Neural cell (in vitro differentiated cells): ENCODE results near the gene SLC43A1. TPM values are rescaled to one million over a fixed set of nuclear protein-coding genes. Genes with fewer than 3 reads are reported as not detected.

ENCODE experiments used
- H2AFZ ChIP-seq: fragments of 200-600, 300-800 bp; sonication (generic), shearing (Covaris generic); 2 replicates; pipeline ENCODE4 v1.6.0; 2014; ENCODE audit warnings: low read depth, mild to moderate bottlenecking, antibody characterized with exemption, low read length, moderate library complexity
- H3F3A ChIP-seq: fragments of 200-600 bp; shearing (Covaris generic); 2 replicates; pipeline ENCODE4 v1.6.1; 2016; ENCODE audit warnings: mild to moderate bottlenecking, moderate library complexity, mixed read lengths, antibody characterized with exemption, low read length; ENCODE audit not compliant: insufficient read depth, poor library complexity, severe bottlenecking
- H3K27ac ChIP-seq: fragments of 200-600, 300-800 bp; sonication (generic), shearing (Covaris generic); 2 replicates; pipeline ENCODE4 v1.5.1; 2014; ENCODE audit warnings: mild to moderate bottlenecking, low read length, moderate library complexity
- H3K27me3 ChIP-seq: fragments of 300-800, 200-600 bp; sonication (generic), shearing (Covaris generic); 2 replicates; pipeline ENCODE4 v1.6.0; 2014; ENCODE audit warnings: mild to moderate bottlenecking, low read depth, low read length, moderate library complexity; ENCODE audit not compliant: insufficient read depth
- H3K36me3 ChIP-seq: fragments of 300-800, 200-600 bp; sonication (generic), shearing (Covaris generic); 2 replicates; pipeline ENCODE4 v1.5.1; 2014; ENCODE audit warnings: mild to moderate bottlenecking, antibody characterized with exemption, low read length, moderate library complexity; ENCODE audit not compliant: insufficient read depth
- H3K4me2 ChIP-seq: fragments of 300-800, 200-600 bp; sonication (generic), shearing (Covaris generic); 2 replicates; pipeline ENCODE4 v1.6.0; 2014; ENCODE audit warnings: mild to moderate bottlenecking, low read length
- H3K4me3 ChIP-seq: fragments of 300-800, 200-600 bp; sonication (generic), shearing (Covaris generic); 2 replicates; pipeline ENCODE4 v1.5.1; 2014; ENCODE audit warnings: mild to moderate bottlenecking, low read length, moderate library complexity
- H3K79me2 ChIP-seq: fragments of 200-600 bp; shearing (Covaris generic); replicated peaks from 2 replicates; pipeline ENCODE4 v1.6.0; 2014; ENCODE audit warnings: mild to moderate bottlenecking, low read length, moderate library complexity; ENCODE audit not compliant: insufficient read depth
- H3K9ac ChIP-seq: fragments of 300-800, 200-600 bp; sonication (generic), shearing (Covaris generic); 2 replicates; pipeline ENCODE4 v1.6.1; 2016; ENCODE audit warnings: mild to moderate bottlenecking, low read length, mixed read lengths
- H3K9me2 ChIP-seq: fragments of 200-600 bp; shearing (Covaris generic); 2 replicates; pipeline ENCODE4 v1.6.1; 2016; ENCODE audit warnings: mild to moderate bottlenecking, low read length, mixed read lengths; ENCODE audit not compliant: insufficient read depth
- H3K9me3 ChIP-seq: fragments of 200-600, 300-800 bp; sonication (generic), shearing (Covaris generic); 2 replicates; pipeline ENCODE4 v1.6.1; 2016; ENCODE audit warnings: mild to moderate bottlenecking, mixed run types, low read length, moderate library complexity, mixed read lengths
- H4K20me1 ChIP-seq: fragments of 200-600 bp; shearing (Covaris generic); 2 replicates; pipeline ENCODE4 v1.6.1; 2016; ENCODE audit warnings: mild to moderate bottlenecking, mixed run types; ENCODE audit not compliant: insufficient read depth
- EP300 ChIP-seq: fragments of 450-650 bp; conservative IDR thresholded peaks from 2 replicates; pipeline ENCODE4 v1.6.1; 2014; ENCODE audit warnings: antibody characterized with exemption, mild to moderate bottlenecking, moderate library complexity; ENCODE audit not compliant: poor library complexity, severe bottlenecking
- EZH2 ChIP-seq: fragments of 200-600, 300-800 bp; shearing (Covaris generic), sonication (generic); IDR thresholded peaks from 2 replicates; pipeline ENCODE4 v1.6.1; 2014; ENCODE audit warnings: antibody characterized with exemption, low read length, borderline replicate concordance, mild to moderate bottlenecking; ENCODE audit not compliant: insufficient read depth, poor library complexity, severe bottlenecking
- MXI1 ChIP-seq: fragments of 450-650 bp; conservative IDR thresholded peaks from 2 replicates; pipeline ENCODE4 v1.6.1; 2014; ENCODE audit warnings: antibody characterized with exemption, mild to moderate bottlenecking; ENCODE audit not compliant: poor library complexity, severe bottlenecking
- POLR2AphosphoS5 ChIP-seq: IDR thresholded peaks from 2 replicates; pipeline ENCODE4 v1.6.1; 2012
- RAD21 ChIP-seq: fragments of 450-650 bp; conservative IDR thresholded peaks from 2 replicates; pipeline ENCODE4 v1.6.1; 2014; ENCODE audit warnings: antibody characterized with exemption, mild to moderate bottlenecking, moderate library complexity
- REST ChIP-seq: IDR thresholded peaks from 2 replicates; pipeline ENCODE4 v1.6.1; 2012; ENCODE audit warnings: borderline replicate concordance
- SMC3 ChIP-seq: fragments of 450-650 bp; conservative IDR thresholded peaks from 2 replicates; pipeline ENCODE4 v1.6.1; 2014; ENCODE audit warnings: antibody characterized with exemption, mild to moderate bottlenecking, moderate library complexity; ENCODE audit not compliant: poor library complexity
- TAF1 ChIP-seq: IDR thresholded peaks from 2 replicates; pipeline ENCODE4 v1.6.1; 2012; ENCODE audit warnings: low read depth
- polyA plus RNA-seq: library from polyadenylated mRNA; depleted of rRNA; stranded (reverse); fragments of >200 nt; gene quantifications from 2 replicates; pipeline ENCODE4 v1.2.3, GENCODE V29; 2014
- TF ChIP-seq, protein P1 (sequence below): fragments of 450-650 bp; IDR thresholded peaks from 2 replicates; pipeline ENCODE4 v1.5.1; 2014; ENCODE audit warnings: antibody characterized with exemption, mild to moderate bottlenecking, moderate library complexity; ENCODE audit not compliant: poor library complexity, severe bottlenecking

Gene SLC43A1
- polyA plus RNA-seq, 1 donor from 2014 or later = 3.3 TPM

DNA sequence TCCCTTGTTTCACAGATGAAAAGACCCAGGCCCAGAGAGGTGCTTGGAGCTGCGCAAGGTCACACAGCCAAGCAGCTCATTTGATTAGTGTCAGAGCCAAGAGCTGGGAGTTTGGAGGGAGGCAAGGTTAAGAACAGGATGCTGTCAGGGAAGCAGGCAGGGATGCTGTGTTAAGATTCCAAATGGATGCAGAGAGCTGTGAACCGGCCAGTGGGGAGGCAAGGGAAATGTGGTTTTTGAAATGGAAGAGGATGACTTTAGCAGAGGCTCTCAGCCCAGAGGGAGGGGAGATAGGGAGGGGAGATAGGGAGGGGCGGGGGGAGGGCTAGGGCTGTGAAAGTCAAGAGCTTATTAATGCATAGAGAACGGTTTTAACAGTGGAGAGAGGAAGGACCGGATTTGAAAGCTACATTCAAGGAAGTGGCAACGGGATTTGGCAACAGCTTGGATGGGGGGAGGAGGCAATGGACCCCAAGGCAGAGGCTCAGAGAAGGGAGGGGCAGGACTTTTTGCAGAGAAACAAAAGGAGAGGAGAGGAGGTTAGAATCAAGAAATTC is 42.1 kb downstream of the SLC43A1 start:
- H2AFZ ChIP-seq = no peak overlapping the region

GRCh38 chr11:57471496-57471895 is 44.0 kb downstream of the SLC43A1 start:
- no peaks in the 10 kb centered on the region for H3K36me3 ChIP-seq
- no peak overlapping the region for H3K9ac ChIP-seq
- no peaks in the 10 kb centered on the region for H3K9me3 ChIP-seq
- H3K9me2 ChIP-seq = no peaks in the 10 kb centered on the region
- H4K20me1 ChIP-seq = no peaks in the 10 kb centered on the region
- H3K4me2 ChIP-seq = no peak overlapping the region
- H2AFZ ChIP-seq = no peak overlapping the region
- peaks cover 5% of the 10 kb centered on the region for H3K27me3 ChIP-seq
- TF ChIP-seq RAD21 = no peak
- no peak for TF ChIP-seq EZH2
- TF ChIP-seq POLR2AphosphoS5 = no peak
- no peak for TF ChIP-seq TAF1
- TF ChIP-seq EP300 = no peak
- no peak for TF ChIP-seq SMC3
- TF ChIP-seq, protein P1, sequence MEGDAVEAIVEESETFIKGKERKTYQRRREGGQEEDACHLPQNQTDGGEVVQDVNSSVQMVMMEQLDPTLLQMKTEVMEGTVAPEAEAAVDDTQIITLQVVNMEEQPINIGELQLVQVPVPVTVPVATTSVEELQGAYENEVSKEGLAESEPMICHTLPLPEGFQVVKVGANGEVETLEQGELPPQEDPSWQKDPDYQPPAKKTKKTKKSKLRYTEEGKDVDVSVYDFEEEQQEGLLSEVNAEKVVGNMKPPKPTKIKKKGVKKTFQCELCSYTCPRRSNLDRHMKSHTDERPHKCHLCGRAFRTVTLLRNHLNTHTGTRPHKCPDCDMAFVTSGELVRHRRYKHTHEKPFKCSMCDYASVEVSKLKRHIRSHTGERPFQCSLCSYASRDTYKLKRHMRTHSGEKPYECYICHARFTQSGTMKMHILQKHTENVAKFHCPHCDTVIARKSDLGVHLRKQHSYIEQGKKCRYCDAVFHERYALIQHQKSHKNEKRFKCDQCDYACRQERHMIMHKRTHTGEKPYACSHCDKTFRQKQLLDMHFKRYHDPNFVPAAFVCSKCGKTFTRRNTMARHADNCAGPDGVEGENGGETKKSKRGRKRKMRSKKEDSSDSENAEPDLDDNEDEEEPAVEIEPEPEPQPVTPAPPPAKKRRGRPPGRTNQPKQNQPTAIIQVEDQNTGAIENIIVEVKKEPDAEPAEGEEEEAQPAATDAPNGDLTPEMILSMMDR = no peak
- TF ChIP-seq REST = no peak
- no peak for TF ChIP-seq MXI1
- no peak overlapping the region for H3K27ac ChIP-seq
- H3K4me3 ChIP-seq = no peak overlapping the region
- no peaks in the 10 kb centered on the region for H3F3A ChIP-seq
- no peaks in the 10 kb centered on the region for H3K79me2 ChIP-seq

More for the DNA sequence above, 42.1 kb downstream of the SLC43A1 start:
- H3K79me2 ChIP-seq = no peaks in the 10 kb centered on the region
- TF ChIP-seq, protein P1 = no peak
- TF ChIP-seq SMC3 (no peak), REST (no peak), EP300 (no peak), POLR2AphosphoS5 (no peak), TAF1 (no peak)
- no peaks in the 10 kb centered on the region for H3K9me2 ChIP-seq
- no peaks in the 10 kb centered on the region for H3F3A ChIP-seq
- H3K4me3 ChIP-seq = no peak overlapping the region
- peaks cover 10% of the 10 kb centered on the region for H3K27me3 ChIP-seq
- H3K4me2 ChIP-seq = no peak overlapping the region
- H3K27ac ChIP-seq = no peak overlapping the region
- no peaks in the 10 kb centered on the region for H4K20me1 ChIP-seq
- H3K9me3 ChIP-seq = no peaks in the 10 kb centered on the region
- no peaks in the 10 kb centered on the region for H3K36me3 ChIP-seq
- H3K9ac ChIP-seq = no peak overlapping the region
